ENCODE data around the gene MRPS16. TPM values are rescaled to one million over a fixed set of nuclear protein-coding genes. Genes with fewer than 3 reads are reported as not detected.

The MRPS16 gene
- total RNA-seq, 1 donor from 2014 or later: 85.9 TPM

GRCh38 chr10:73247509-73248258, 4.8 kb downstream of the MRPS16 start:
- DNase-seq (no peak), ATAC-seq (ENCODE audit: low read depth) (no peak)
- intact Hi-C loops (cut with micrococcal nuclease): loop anchor here (1.0 to 10.0 kb wide), 7 partner anchors 79 to 553 kb away; partner anchors contain the start of genes CFAP70, ECD, FAM149B1 and MCU
- POLR2A ChIA-PET: interaction anchor here (0.6 to 2.3 kb wide), 12 partner anchors 9 to 1590 kb away, joined by 3 to 18 read pairs (median 5); partner anchors contain the start of genes CHCHD1, ECD, FAM149B1 and MICU1
- Mint-ChIP-seq H3K4me3 (peak overlapping the region; percentile 93), H3K36me3 (ENCODE audit: low read depth) (peaks cover 76% of the 10 kb centered on the region), H3K9me3 (no peaks in the 10 kb centered on the region), H3K27ac (peak overlapping the region; percentile 93), H3K4me1 (peaks cover 61% of the 10 kb centered on the region), H3K27me3 (no peaks in the 10 kb centered on the region)
- no peak for TF ChIP-seq CTCF (IDR thresholded peaks at IDR 0.05)
- CTCF ChIA-PET: no interaction called here

GRCh38 chr10:73246646-73247508, 5.6 kb downstream of the MRPS16 start, which contains the start of gene DNAJC9:
TSS of gene DNAJC9 (minus strand) at chr10:73247255. CDS start at chr10:73247189, 66 bp downstream.
- ChIA-PET POLR2A (interaction anchor here (0.6 to 2.3 kb wide), 13 partner anchors 10 to 1591 kb away, joined by 3 to 18 read pairs (median 4); partner anchors contain the start of genes CHCHD1, ECD, FAM149B1 and MICU1), CTCF (no interaction called here)
- H3K27ac Mint-ChIP-seq: peak within 1 kb of the TSS; percentile 93
- no peak for TF ChIP-seq CTCF (IDR thresholded peaks at IDR 0.05)
- H3K27me3 Mint-ChIP-seq: no peaks in the 10 kb centered on the region
- ATAC-seq (ENCODE audit: low read depth) (peak; percentile 84), DNase-seq (peak; percentile 99)
- peaks cover 55% of the 10 kb centered on the region for H3K4me1 Mint-ChIP-seq
- intact Hi-C loops (cut with micrococcal nuclease): loop anchor here (1.0 to 10.0 kb wide), 7 partner anchors 79 to 552 kb away; partner anchors contain the start of genes CFAP70, ECD, FAM149B1 and MCU
- peaks cover 74% of the 10 kb centered on the region for H3K36me3 Mint-ChIP-seq (ENCODE audit: low read depth)
- H3K9me3 Mint-ChIP-seq: no peaks in the 10 kb centered on the region
- peak within 1 kb of the TSS; percentile 93 for H3K4me3 Mint-ChIP-seq

- H3K36me3 Mint-ChIP-seq (ENCODE audit: low read depth): peaks cover 76% of the 10 kb centered on the region
- CTCF ChIA-PET: no interaction called here
These were observed 6.2 kb downstream of the MRPS16 start for GRCh38 chr10:73246322-73246645.

GRCh38 chr10:73244866-73245477, 7.5 kb downstream of the MRPS16 start:
- H3K36me3 Mint-ChIP-seq (ENCODE audit: low read depth): peaks cover 79% of the 10 kb centered on the region
- ChIA-PET POLR2A (interaction anchor here (0.6 kb wide), 2 partner anchors 473 to 602 kb away, joined by 4 to 8 read pairs; no protein-coding TSS in a partner anchor), CTCF (no interaction called here)
- H3K4me1 Mint-ChIP-seq: peaks cover 38% of the 10 kb centered on the region
- ATAC-seq (ENCODE audit: low read depth) (no peak), DNase-seq (no peak)
- peak overlapping the region; percentile 46 for H3K27ac Mint-ChIP-seq
- TF ChIP-seq CTCF (IDR thresholded peaks at IDR 0.05): no peak
- intact Hi-C loops (cut with micrococcal nuclease): loop anchor here (1.0 to 10.0 kb wide), 2 partner anchors 8 to 550 kb away; partner anchors contain the start of gene MCU
- H3K9me3 Mint-ChIP-seq: no peaks in the 10 kb centered on the region
- H3K27me3 Mint-ChIP-seq: no peaks in the 10 kb centered on the region
- H3K4me3 Mint-ChIP-seq: no peak overlapping the region

More at GRCh38 chr10:73246322-73246645, 6.2 kb downstream of the MRPS16 start:
- POLR2A ChIA-PET: interaction anchor here (0.9 to 2.3 kb wide), 6 partner anchors 10 to 397 kb away, joined by 3 to 18 read pairs (median 8); partner anchors contain the start of genes NUDT13 and PPP3CB
- ATAC-seq (ENCODE audit: low read depth) (no peak), DNase-seq (no peak)
- Mint-ChIP-seq H3K4me3 (peak overlapping the region; percentile 93), H3K9me3 (no peaks in the 10 kb centered on the region), H3K27ac (peak overlapping the region; percentile 93), H3K4me1 (peaks cover 50% of the 10 kb centered on the region), H3K27me3 (no peaks in the 10 kb centered on the region)
- intact Hi-C loops (cut with micrococcal nuclease): loop anchor here (2.0 to 10.0 kb wide), 2 partner anchors 379 to 551 kb away; partner anchors contain the start of gene MCU
- no peak for TF ChIP-seq CTCF (IDR thresholded peaks at IDR 0.05)

Data from activated B cell treated with CpG ODN at 0.5 μM for 24 hours (primary cell).